Liver (tissue), 9 donors: ENCODE results near the gene BLOC1S3. TPM values are rescaled to one million over a fixed set of nuclear protein-coding genes. Genes with fewer than 3 reads are reported as not detected.

ENCODE experiments used
- DNase-seq: peaks from one replicate; pipeline ENCODE4 v3.0.0-alpha.2; 2017; ENCODE audit warnings: low spot score
- H3K27ac ChIP-seq, 2 donors: one replicate each; pipeline ENCODE4 v1.7.0; 2013; ENCODE audit warnings: inconsistent platforms in 2 of 2, low read length in 2 of 2, control low read depth in 1 of 2, low read depth in 1 of 2, mild to moderate bottlenecking in 1 of 2
- H3K27me3 ChIP-seq, 4 donors: one replicate each; pipeline versions ENCODE4 v1.6.1 to v1.7.0; 2013; ENCODE audit warnings: low read length in 3 of 4, inconsistent platforms in 1 of 4, mild to moderate bottlenecking in 1 of 4, moderate library complexity in 1 of 4; ENCODE audit not compliant: control insufficient read depth in 4 of 4, insufficient read depth in 4 of 4
- H3K36me3 ChIP-seq, 4 donors: one replicate each; pipeline versions ENCODE4 v1.6.1 to v1.7.0; 2013; ENCODE audit warnings: low read length in 3 of 4, mild to moderate bottlenecking in 3 of 4, low read depth in 1 of 4, moderate library complexity in 1 of 4; ENCODE audit not compliant: control insufficient read depth in 4 of 4, insufficient read depth in 3 of 4
- H3K4me1 ChIP-seq, 4 donors: one replicate each; pipeline versions ENCODE4 v1.6.1 to v1.7.0; 2013; ENCODE audit warnings: low read length in 3 of 4, mild to moderate bottlenecking in 3 of 4, moderate library complexity in 1 of 4; ENCODE audit not compliant: control insufficient read depth in 4 of 4, insufficient read depth in 4 of 4
- H3K4me3 ChIP-seq, 3 donors: one replicate each; pipeline versions ENCODE4 v1.6.1 to v1.7.0; 2013; ENCODE audit warnings: low read length in 3 of 3, control low read depth in 1 of 3, low read depth in 1 of 3, mild to moderate bottlenecking in 1 of 3
- H3K9ac ChIP-seq, 2 donors: one replicate each; pipeline ENCODE4 v1.7.0; 2013; ENCODE audit warnings: low read length in 2 of 2, mild to moderate bottlenecking in 2 of 2, moderate library complexity in 2 of 2, control low read depth in 1 of 2, low read depth in 1 of 2
- H3K9me3 ChIP-seq, 4 donors: one replicate each; pipeline versions ENCODE4 v1.6.1 to v1.7.0; 2013; ENCODE audit warnings: low read length in 3 of 4; ENCODE audit not compliant: control insufficient read depth in 4 of 4
- EGR1 ChIP-seq, 2 donors: IDR thresholded peaks; 2 replicates each; pipeline ENCODE4 v1.6.1; 2016 to 2018; ENCODE audit warnings: antibody characterized with exemption in 2 of 2, low read depth in 2 of 2
- FOXA1 ChIP-seq: IDR thresholded peaks from 2 replicates; pipeline ENCODE4 v1.6.1; 2016; ENCODE audit warnings: antibody characterized with exemption
- GABPA ChIP-seq, 2 donors: IDR thresholded peaks in 1 of 2; conservative IDR thresholded peaks in 1 of 2; 2 replicates each; pipeline ENCODE4 v1.6.1; 2016; ENCODE audit warnings: antibody characterized with exemption in 2 of 2, mild to moderate bottlenecking in 1 of 2, moderate library complexity in 1 of 2
- HNF4A ChIP-seq, 2 donors: conservative IDR thresholded peaks; 2 replicates each; pipeline ENCODE4 v1.6.1; 2016; ENCODE audit warnings: antibody characterized with exemption in 2 of 2, mild to moderate bottlenecking in 2 of 2
- JUND ChIP-seq, 2 donors: IDR thresholded peaks; 2 replicates each; pipeline ENCODE4 v1.6.1; 2016; ENCODE audit warnings: antibody characterized with exemption in 2 of 2
- NR2F2 ChIP-seq: IDR thresholded peaks from 2 replicates; pipeline ENCODE4 v1.6.1; 2016; ENCODE audit warnings: antibody characterized with exemption
- RAD21 ChIP-seq, 2 donors: IDR thresholded peaks; 2 replicates each; pipeline ENCODE4 v1.6.1; 2016; ENCODE audit warnings: antibody characterized with exemption in 2 of 2, mild to moderate bottlenecking in 2 of 2
- RXRA ChIP-seq, 2 donors: IDR thresholded peaks; 2 replicates each; pipeline ENCODE4 v1.6.1; 2017 to 2018; ENCODE audit warnings: antibody characterized with exemption in 2 of 2, mild to moderate bottlenecking in 1 of 2
- SP1 ChIP-seq: IDR thresholded peaks from 2 replicates; pipeline ENCODE4 v1.6.1; 2018; ENCODE audit warnings: antibody characterized with exemption, mild to moderate bottlenecking
- TAF1 ChIP-seq: conservative IDR thresholded peaks from 2 replicates; pipeline ENCODE4 v1.6.1; 2016; ENCODE audit warnings: antibody characterized with exemption, mild to moderate bottlenecking
- YY1 ChIP-seq: IDR thresholded peaks from 2 replicates; pipeline ENCODE4 v1.6.1; 2016; ENCODE audit warnings: antibody characterized with exemption, mild to moderate bottlenecking
- WGBS: extraction: QIAGEN DNeasy Blood & Tissue Kit; methylation state at CpG from one replicate; pipeline ENCODE4 v1.1.7; 2013; 5-methylcytosine and 5-hydroxymethylcytosine counted together
- polyA plus RNA-seq, 2 donors: library from polyadenylated mRNA; stranded (reverse) in 1 of 2; unstranded in 1 of 2; fragments of 200-250 nt in 1 of 2; fragments of >200 nt in 1 of 2; fragmentation: Nextera tagmentation in 1 of 2; extraction: Ambion mirVana in 1 of 2; gene quantifications; one replicate each; pipeline versions ENCODE4 v1.2.1 to v1.2.3, GENCODE V29; 2013 to 2015
- total RNA-seq, 2 donors: library from RNA; depleted of rRNA; stranded (reverse); fragments of >200 nt; gene quantifications; one replicate each; pipeline ENCODE4 v1.2.3, GENCODE V29; 2014
- TF ChIP-seq, protein P1 (sequence below): fragments of 150-350 bp; IDR thresholded peaks from 2 replicates; pipeline ENCODE4 v1.5.1; 2017; ENCODE audit warnings: improper control_type of control experiment, low read depth, low read length; ENCODE audit not compliant: missing input control
- TF ChIP-seq, protein P2 (sequence below): IDR thresholded peaks from 2 replicates; pipeline ENCODE4 v1.6.1; 2016; ENCODE audit warnings: antibody characterized with exemption
- TF ChIP-seq, protein P3 (sequence below): IDR thresholded peaks from 2 replicates; pipeline ENCODE4 v1.6.1; 2016; ENCODE audit warnings: antibody characterized with exemption
- donor health status: healthy.
- donor health status: healthy.
- donor health status: healthy.
- donor health status: healthy.
- donor health status: healthy.

The BLOC1S3 gene
- total and polyA plus RNA-seq, 4 donors: 2.7 to 4.6 (median 4.2) TPM

DNA sequence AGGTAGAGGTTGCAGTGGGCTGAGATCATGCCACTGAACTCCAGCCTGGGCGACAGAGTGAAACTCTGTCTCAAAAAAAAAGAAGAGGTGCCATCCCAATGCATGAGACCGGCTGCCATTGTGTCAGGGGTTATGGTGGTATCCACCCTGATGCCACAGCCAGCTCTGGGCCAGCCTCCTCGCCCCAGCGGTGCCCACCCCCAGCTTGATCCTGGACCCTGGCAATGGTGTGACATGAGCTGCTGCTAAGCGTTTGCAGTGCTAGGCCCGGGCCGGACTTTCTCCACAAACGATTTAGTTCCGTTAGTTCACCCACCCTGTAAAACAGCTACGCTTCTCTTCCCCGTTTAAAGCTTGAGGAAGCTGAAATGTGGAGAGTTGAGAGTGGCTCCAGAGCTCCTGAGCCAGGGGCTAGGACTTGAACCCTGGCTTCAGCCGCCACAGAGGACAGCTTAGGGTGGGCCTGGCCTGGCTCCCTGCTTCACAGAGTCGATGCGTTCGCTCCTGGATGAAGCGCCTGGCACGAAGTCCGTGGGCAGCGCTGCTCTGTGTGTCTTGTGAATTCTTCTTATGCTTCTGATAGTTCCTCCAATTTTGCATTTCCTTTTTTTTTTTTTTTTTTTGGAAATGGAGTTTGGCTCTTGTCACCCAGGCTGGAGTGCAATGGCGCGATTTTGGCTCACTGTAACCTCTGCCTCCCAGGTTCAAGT is 43.3 kb upstream of the BLOC1S3 start:
- H3K27me3 ChIP-seq: no peaks in the 10 kb centered on the region
- no peak overlapping the region for H3K4me3 ChIP-seq
- H3K36me3 ChIP-seq: no peaks in the 10 kb centered on the region
- no peaks in the 10 kb centered on the region for H3K4me1 ChIP-seq
- no peak overlapping the region for H3K27ac ChIP-seq
- TF ChIP-seq FOXA1 (no peak), EGR1 (IDR thresholded peaks at IDR 0.05; ENCODE audit: low read depth in 2 of 2) (no peak), TAF1 (no peak), HNF4A (conservative IDR thresholded peaks at IDR 0.05) (no peak), RXRA (IDR thresholded peaks at IDR 0.05) (no peak), RAD21 (IDR thresholded peaks at IDR 0.05) (no peak), NR2F2 (no peak), SP1 (no peak), JUND (IDR thresholded peaks at IDR 0.05) (no peak)
- TF ChIP-seq, protein P1, sequence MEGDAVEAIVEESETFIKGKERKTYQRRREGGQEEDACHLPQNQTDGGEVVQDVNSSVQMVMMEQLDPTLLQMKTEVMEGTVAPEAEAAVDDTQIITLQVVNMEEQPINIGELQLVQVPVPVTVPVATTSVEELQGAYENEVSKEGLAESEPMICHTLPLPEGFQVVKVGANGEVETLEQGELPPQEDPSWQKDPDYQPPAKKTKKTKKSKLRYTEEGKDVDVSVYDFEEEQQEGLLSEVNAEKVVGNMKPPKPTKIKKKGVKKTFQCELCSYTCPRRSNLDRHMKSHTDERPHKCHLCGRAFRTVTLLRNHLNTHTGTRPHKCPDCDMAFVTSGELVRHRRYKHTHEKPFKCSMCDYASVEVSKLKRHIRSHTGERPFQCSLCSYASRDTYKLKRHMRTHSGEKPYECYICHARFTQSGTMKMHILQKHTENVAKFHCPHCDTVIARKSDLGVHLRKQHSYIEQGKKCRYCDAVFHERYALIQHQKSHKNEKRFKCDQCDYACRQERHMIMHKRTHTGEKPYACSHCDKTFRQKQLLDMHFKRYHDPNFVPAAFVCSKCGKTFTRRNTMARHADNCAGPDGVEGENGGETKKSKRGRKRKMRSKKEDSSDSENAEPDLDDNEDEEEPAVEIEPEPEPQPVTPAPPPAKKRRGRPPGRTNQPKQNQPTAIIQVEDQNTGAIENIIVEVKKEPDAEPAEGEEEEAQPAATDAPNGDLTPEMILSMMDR: no peak
- TF ChIP-seq, protein P2, sequence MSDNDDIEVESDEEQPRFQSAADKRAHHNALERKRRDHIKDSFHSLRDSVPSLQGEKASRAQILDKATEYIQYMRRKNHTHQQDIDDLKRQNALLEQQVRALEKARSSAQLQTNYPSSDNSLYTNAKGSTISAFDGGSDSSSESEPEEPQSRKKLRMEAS: no peak
- no peak overlapping the region for H3K9ac ChIP-seq
- no peak for DNase-seq
- 93% methylated on average over 21 of the region's 21 CpGs for WGBS
- H3K9me3 ChIP-seq: no peaks in the 10 kb centered on the region

DNA sequence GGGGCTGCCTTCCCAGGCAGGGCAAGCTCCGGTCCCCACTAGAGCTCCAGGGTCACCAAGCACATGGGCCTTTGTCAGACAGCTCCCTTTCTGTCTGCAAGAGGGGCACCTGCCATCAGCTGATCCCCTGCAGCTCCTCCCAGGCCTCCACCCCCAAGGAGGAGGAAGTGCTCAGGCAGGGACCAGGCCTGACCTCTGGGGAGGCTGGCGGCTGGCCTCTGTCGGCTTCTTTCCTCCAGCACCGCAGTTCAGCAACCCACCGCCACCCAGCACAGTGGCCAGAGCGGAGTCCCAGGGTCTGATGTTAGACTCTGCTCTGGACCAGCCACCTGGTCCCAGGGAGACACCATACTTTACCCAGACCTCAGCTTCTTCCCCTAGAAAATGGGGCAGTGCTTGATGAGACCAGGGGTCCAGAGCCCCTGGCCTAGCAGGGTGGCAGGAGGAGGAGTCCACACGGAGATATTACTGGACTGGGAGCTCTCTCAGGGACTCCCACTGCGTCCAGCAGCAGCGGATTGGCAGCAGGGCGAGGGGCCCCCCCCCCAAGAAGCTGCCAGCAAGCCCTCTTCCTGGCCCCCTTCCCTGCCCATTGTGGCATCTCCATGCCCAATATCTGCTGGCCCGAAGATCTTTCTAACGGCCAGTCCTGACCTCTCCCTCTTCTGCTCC is 41.9 kb upstream of the BLOC1S3 start:
- no peak for TF ChIP-seq EGR1 (IDR thresholded peaks at IDR 0.05; ENCODE audit: low read depth in 2 of 2)
- TF ChIP-seq, protein P1: no peak
- no peak for TF ChIP-seq GABPA (IDR thresholded peaks at IDR 0.05 in 1 of 2, conservative IDR thresholded peaks at IDR 0.05 in 1 of 2)
- TF ChIP-seq JUND (IDR thresholded peaks at IDR 0.05): no peak
- no peak for TF ChIP-seq YY1
- TF ChIP-seq FOXA1: no peak
- TF ChIP-seq, protein P3, sequence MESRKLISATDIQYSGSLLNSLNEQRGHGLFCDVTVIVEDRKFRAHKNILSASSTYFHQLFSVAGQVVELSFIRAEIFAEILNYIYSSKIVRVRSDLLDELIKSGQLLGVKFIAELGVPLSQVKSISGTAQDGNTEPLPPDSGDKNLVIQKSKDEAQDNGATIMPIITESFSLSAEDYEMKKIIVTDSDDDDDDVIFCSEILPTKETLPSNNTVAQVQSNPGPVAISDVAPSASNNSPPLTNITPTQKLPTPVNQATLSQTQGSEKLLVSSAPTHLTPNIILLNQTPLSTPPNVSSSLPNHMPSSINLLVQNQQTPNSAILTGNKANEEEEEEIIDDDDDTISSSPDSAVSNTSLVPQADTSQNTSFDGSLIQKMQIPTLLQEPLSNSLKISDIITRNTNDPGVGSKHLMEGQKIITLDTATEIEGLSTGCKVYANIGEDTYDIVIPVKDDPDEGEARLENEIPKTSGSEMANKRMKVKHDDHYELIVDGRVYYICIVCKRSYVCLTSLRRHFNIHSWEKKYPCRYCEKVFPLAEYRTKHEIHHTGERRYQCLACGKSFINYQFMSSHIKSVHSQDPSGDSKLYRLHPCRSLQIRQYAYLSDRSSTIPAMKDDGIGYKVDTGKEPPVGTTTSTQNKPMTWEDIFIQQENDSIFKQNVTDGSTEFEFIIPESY: no peak
- TF ChIP-seq HNF4A (conservative IDR thresholded peaks at IDR 0.05): no peak
- H3K9me3 ChIP-seq: no peaks in the 10 kb centered on the region
- no peaks in the 10 kb centered on the region for H3K36me3 ChIP-seq
- H3K9ac ChIP-seq: no peak overlapping the region
- 87% methylated on average over 12 of the region's 12 CpGs for WGBS
- no peak for DNase-seq
- no peak overlapping the region for H3K27ac ChIP-seq
- no peak overlapping the region for H3K4me3 ChIP-seq
- H3K27me3 ChIP-seq: no peaks in the 10 kb centered on the region
- no peaks in the 10 kb centered on the region for H3K4me1 ChIP-seq
